ENCODE results near the gene SLC8A3.

DNA sequence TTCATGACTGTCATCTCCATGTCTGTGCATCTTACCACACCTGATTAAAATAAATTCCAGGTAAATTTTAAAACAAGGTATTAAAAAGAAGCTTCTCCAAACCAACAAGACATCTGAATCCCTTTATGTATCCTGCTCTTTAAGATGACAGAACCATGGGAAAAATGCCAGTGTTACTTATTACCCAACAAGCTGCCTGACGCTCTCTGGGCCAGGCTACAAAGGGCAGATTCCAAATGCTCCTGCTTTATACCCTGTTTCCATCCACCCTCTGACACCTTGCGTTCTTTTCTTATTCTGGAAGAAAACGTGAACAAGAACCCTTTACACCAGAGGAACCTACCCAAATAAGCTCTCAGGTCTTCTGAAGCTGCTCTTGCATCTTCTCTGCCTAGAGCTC is 70.7 kb downstream of the SLC8A3 start:
- TF ChIP-seq EZH2 (IDR thresholded peaks at IDR 0.05; ENCODE audit: insufficient read depth, poor library complexity, severe bottlenecking): no peak
- TF ChIP-seq EZH2phosphoT487 (IDR thresholded peaks at IDR 0.05; ENCODE audit: insufficient read depth, low read depth): no peak
